Measurements from ENCODE around the gene PAPLN.

GRCh38 chr14:73263606-73264005 is 26.3 kb downstream of the PAPLN start:
- TF ChIP-seq CTCF (conservative IDR thresholded peaks at IDR 0.05; ENCODE audit: low read depth in 2 of 2) (no peak), POLR2AphosphoS5 (IDR thresholded peaks at IDR 0.05; ENCODE audit: low read depth) (no peak), EZH2 (IDR thresholded peaks at IDR 0.05; ENCODE audit: low read depth, unreplicated experiment) (no peak), ZNF462 (CRISPR knock-in tag; IDR thresholded peaks at IDR 0.05) (no peak), JUNB (IDR thresholded peaks at IDR 0.05; ENCODE audit: unreplicated experiment) (no peak), ZNF331 (CRISPR knock-in tag; IDR thresholded peaks at IDR 0.05; ENCODE audit: low read depth) (no peak), EZH2phosphoT487 (IDR thresholded peaks at IDR 0.05; ENCODE audit: unreplicated experiment) (no peak), ETS1 (IDR thresholded peaks at IDR 0.05) (no peak), REST (IDR thresholded peaks at IDR 0.05; ENCODE audit: unreplicated experiment) (no peak), ZNF114 (CRISPR knock-in tag; IDR thresholded peaks at IDR 0.05) (no peak)

Measured in GM23338 (cell line).